ENCODE measurements around the gene STK24. TPM values are rescaled to one million over a fixed set of nuclear protein-coding genes. Genes with fewer than 3 reads are reported as not detected.
A peak's percentile ranks its signal among the peaks of the same experiment; 100 is the strongest.

Gene STK24
- total and polyA plus RNA-seq, 2 of the 4 experiments (the other 2 are of a cell fraction), result 29.2 to 43.4 TPM

DNA sequence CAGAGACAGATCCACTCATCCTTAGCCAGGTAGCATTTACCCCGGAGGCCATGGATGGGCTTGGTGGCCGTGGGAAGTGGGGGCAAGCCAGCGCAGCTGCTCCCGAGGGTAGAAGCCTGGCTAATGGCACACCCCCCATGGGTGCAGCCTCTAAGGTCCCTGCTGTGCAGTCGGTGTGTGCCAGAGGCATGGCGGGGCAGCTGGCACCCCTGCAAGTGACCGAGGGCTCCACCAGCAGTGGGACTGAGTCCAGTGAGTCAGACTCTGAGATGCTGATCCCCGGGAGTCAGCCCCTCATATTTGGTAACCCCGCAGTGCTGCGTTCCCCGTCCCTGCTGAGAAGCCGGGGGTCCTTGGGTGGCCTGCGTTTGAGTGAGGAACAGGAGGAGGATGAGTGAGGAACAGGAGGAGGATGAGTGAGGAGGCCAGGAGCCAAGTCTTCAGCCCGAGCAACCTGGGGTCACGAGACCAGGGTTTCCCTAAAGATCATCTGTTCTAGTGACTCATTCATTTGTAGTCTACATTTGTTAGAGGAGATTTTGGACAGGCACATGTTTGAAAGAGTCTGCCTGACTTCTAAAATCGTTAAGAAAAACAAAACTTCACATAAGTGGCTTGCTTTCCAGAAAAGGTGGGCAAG, 180.7 kb downstream of the STK24 start:
- Histone ChIP-seq H3K79me1 (ENCODE audit: low read depth in 1 of 2, low read length in 2 of 2) (peaks cover 6 to 38% of the 10 kb centered on the region in 2 experiments; a peak in 3 of 4 replicates), H3K9me1 (ENCODE audit: insufficient read depth, low read length) (peaks cover 10% of the 10 kb centered on the region; the same call in 1 of the 2 replicates), H2BK15ac (ENCODE audit: low read depth, low read length) (no peak overlapping the region), H2BK120ac (ENCODE audit: low read depth, low read length) (no peak overlapping the region), H3K4me1 (ENCODE audit: control insufficient read depth, insufficient read depth, low read length) (peaks cover 6% of the 10 kb centered on the region), H3K9ac (ENCODE audit: low read depth, low read length) (no peak overlapping the region), H4K20me1 (ENCODE audit: insufficient read depth, low read length) (no peaks in the 10 kb centered on the region), H2BK5ac (ENCODE audit: low read depth, low read length, poor library complexity, severe bottlenecking) (no peak overlapping the region), H3K14ac (replicated peaks; ENCODE audit: low read depth, low read length) (no peak overlapping the region), H3K36me3 (ENCODE audit: control insufficient read depth, insufficient read depth, low read length) (peaks cover 54% of the 10 kb centered on the region), H3K9me3 (ENCODE audit: control insufficient read depth, insufficient read depth, low read length) (no peaks in the 10 kb centered on the region), H3K18ac (ENCODE audit: low read depth, low read length) (no peak overlapping the region), H3K23ac (ENCODE audit: low read depth, low read length) (no peak overlapping the region), H3K4ac (ENCODE audit: low read depth, low read length) (no peak overlapping the region), H4K5ac (ENCODE audit: low read depth, low read length) (no peak overlapping the region), H3K27ac (ENCODE audit: insufficient read depth, low read length) (no peak overlapping the region), H3K27me3 (ENCODE audit: control insufficient read depth, insufficient read depth, low read length) (no peaks in the 10 kb centered on the region), H4K8ac (ENCODE audit: low read depth in 2 of 2, low read length in 2 of 2) (no peak overlapping the region), H3K4me3 (ENCODE audit: insufficient read depth, low read depth, low read length) (no peak overlapping the region), H3K56ac (ENCODE audit: extremely low read depth, insufficient read depth, low read length) (no peak overlapping the region), H2BK20ac (ENCODE audit: low read depth, low read length) (no peak overlapping the region), H2AK5ac (ENCODE audit: low read depth, low read length) (no peak overlapping the region), H3K4me2 (ENCODE audit: low read depth, low read length) (no peak overlapping the region), H2AFZ (replicated peaks; ENCODE audit: low read length, poor library complexity) (no peak overlapping the region), H4K91ac (ENCODE audit: insufficient read depth, low read depth, low read length) (no peak overlapping the region), H2AK9ac (replicated peaks; ENCODE audit: low read depth, low read length, poor library complexity) (peak overlapping the region; percentile 19)
- ChIA-PET CTCF (no interaction called here), POLR2A (ENCODE audit: unreplicated experiment) (no interaction called here)
- dilution Hi-C loops (cut with HindIII; ENCODE audit: low sequenced_read_pairs, unreplicated experiment) (no loop called here), in situ Hi-C loops (cut with MboI; ENCODE audit: low sequenced_read_pairs) (loop anchor here (10.0 kb wide), 2 partner anchors 251 to 391 kb away; partner anchors contain the start of gene FARP1), intact Hi-C loops (cut with micrococcal nuclease) (loop anchor here (5.0 to 10.0 kb wide), 3 partner anchors 254 to 541 kb away; partner anchors contain the start of gene FARP1)
- TF ChIP-seq RCOR1 (IDR thresholded peaks at IDR 0.05; ENCODE audit: insufficient replicate concordance, low read length), result no peak
- TF ChIP-seq FOS (IDR thresholded peaks at IDR 0.05; ENCODE audit: low read depth, low read length), result no peak
- TF ChIP-seq, protein P1, sequence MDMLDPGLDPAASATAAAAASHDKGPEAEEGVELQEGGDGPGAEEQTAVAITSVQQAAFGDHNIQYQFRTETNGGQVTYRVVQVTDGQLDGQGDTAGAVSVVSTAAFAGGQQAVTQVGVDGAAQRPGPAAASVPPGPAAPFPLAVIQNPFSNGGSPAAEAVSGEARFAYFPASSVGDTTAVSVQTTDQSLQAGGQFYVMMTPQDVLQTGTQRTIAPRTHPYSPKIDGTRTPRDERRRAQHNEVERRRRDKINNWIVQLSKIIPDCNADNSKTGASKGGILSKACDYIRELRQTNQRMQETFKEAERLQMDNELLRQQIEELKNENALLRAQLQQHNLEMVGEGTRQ (IDR thresholded peaks at IDR 0.05; ENCODE audit: low read depth, low read length), result no peak
- no peak for TF ChIP-seq CHD1 (IDR thresholded peaks at IDR 0.05; ENCODE audit: low read depth, low read length)
- peak; percentile 6 for DNase-seq
- WGBS, 2 experiments (ENCODE audit: extremely low coverage in 2 of 2, insufficient read length in 1 of 2), result 86% methylated on average over 4 of the region's 16 CpGs; no CpG with 5 or more reads in 1 of the 2 experiments
- ATAC-seq (ENCODE audit: low read depth), result no peak
- BruUV-seq (replicated peaks), result no TSS peak

Other genes starting within 250 kb of the STK24 start
- not detected in 2 replicates for gene SLC15A1, start 175.6 kb upstream of the STK24 start, total RNA-seq (2012; rRNA removed)
- not detected in 2 replicates for gene SLC15A1, start 175.6 kb upstream of the STK24 start, polyA plus RNA-seq (2012; rRNA removed)